Activated CD4-positive, alpha-beta T cell treated with anti-CD3 and anti-CD28 coated beads for 36 hours (primary cell): Measurements from ENCODE around the gene SPTLC2. TPM values are rescaled to one million over a fixed set of nuclear protein-coding genes. Genes with fewer than 3 reads are reported as not detected.
A peak's percentile ranks its signal among the peaks of the same experiment; 100 is the strongest.
"Not testable (repeated sequence)": the region's sequence is repeated elsewhere in the genome, so short reads cannot be mapped to it uniquely, and the experiment has no call there.

Source experiments
- ATAC-seq: fragments of 200-7000 bp; cut with Tn5 transposase; one replicate; pipeline ENCODE4 v1.10.0; 2021; ENCODE audit warnings: mild to moderate bottlenecking, moderate library complexity
- CTCF ChIA-PET: fragments of 350-600 bp; sonication (Branson Sonifier 250); formaldehyde crosslinking; loops from one replicate; lab custom pipeline; 2021; ENCODE audit warnings: antibody characterized with exemption; lab: Charles Lee
- POLR2A ChIA-PET: fragments of 350-600 bp; sonication (Branson Sonifier 250); formaldehyde crosslinking; loops from one replicate; lab custom pipeline; 2021; ENCODE audit warnings: antibody characterized with exemption, inconsistent platforms; lab: Charles Lee
- DNase-seq: peaks from one replicate; pipeline ENCODE4 v3.0.0-alpha.2; 2020
- H3K27ac Mint-ChIP-seq: one replicate; pipeline ENCODE4 v1.8.0; 2021; ENCODE audit warnings: mixed read lengths
- H3K27me3 Mint-ChIP-seq: one replicate; pipeline ENCODE4 v1.8.0; 2021; ENCODE audit warnings: mixed read lengths
- H3K36me3 Mint-ChIP-seq: one replicate; pipeline ENCODE4 v1.8.0; 2021; ENCODE audit warnings: low read depth, mixed read lengths
- H3K4me1 Mint-ChIP-seq: one replicate; pipeline ENCODE4 v1.8.0; 2021; ENCODE audit warnings: mixed read lengths
- H3K4me3 Mint-ChIP-seq: one replicate; pipeline ENCODE4 v1.8.0; 2021; ENCODE audit warnings: mild to moderate bottlenecking, moderate library complexity, mixed read lengths
- H3K9me3 Mint-ChIP-seq: one replicate; pipeline ENCODE4 v1.8.0; 2021; ENCODE audit warnings: low read depth, mixed read lengths
- intact Hi-C, 2 experiments: fragments of 100-400 bp; cut with DNase I in 1 of 2; cut with micrococcal nuclease in 1 of 2; formaldehyde crosslinking; loops; one replicate each; pipeline versions ENCODE4 v1.14.2 to v1.15.1; 2022 to 2024; cut with DNase I, micrococcal nuclease
- total RNA-seq, 2 experiments: library from RNA; stranded (reverse); gene quantifications; one replicate each; pipeline ENCODE4 v1.2.3, GENCODE V29; 2021

Gene SPTLC2
- total RNA-seq, 2 experiments from 2014 or later = 16.8 to 24.6 TPM

DNA sequence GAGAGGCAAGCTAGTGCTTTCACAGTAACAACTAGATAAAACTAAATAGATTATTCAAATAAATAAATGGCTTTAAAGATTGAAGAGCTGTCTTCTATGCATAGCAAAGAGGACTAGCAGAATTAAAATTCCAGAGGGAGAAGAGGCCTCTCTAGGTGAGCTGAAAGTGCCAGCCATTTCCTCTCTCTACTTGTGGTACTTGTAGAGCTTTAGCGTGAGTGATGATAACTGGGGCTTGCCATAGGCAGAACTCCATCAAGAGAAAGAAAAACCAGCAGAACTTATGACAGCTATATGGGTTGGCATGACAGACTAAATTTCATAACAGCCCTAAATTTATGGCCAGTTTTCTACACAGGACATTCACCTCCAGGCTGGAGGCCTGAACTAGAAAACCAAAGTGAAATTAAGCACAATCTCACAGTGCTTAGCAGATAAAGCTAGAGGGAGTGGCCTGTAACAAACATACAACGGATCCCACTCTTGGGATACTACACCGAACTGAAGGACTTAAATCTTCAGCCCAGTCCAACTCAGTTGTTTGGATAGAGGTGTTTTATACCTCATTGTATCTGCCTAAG lies 11.0 kb downstream of the SPTLC2 start:
- Mint-ChIP-seq H3K9me3 (no peaks in the 10 kb centered on the region), H3K27me3 (no peaks in the 10 kb centered on the region), H3K36me3 (no peaks in the 10 kb centered on the region), H3K4me1 (peaks cover 53% of the 10 kb centered on the region), H3K4me3 (no peak overlapping the region), H3K27ac (no peak overlapping the region)
- DNase-seq = no peak
- POLR2A ChIA-PET = no interaction called here
- CTCF ChIA-PET = interaction anchor here (0.6 to 0.7 kb wide), 3 partner anchors 8 to 45 kb away, joined by 3 read pairs; no protein-coding TSS in a partner anchor
- peak; percentile 26 for ATAC-seq
- intact Hi-C loops = no loop called here

- DNase-seq (peak; percentile 26), ATAC-seq (peak; percentile 11)
- H3K4me3 Mint-ChIP-seq = no peak overlapping the region
- no peaks in the 10 kb centered on the region for H3K36me3 Mint-ChIP-seq
- POLR2A ChIA-PET = no interaction called here
- CTCF ChIA-PET = interaction anchor here (0.7 to 1.2 kb wide), 2 partner anchors 9 to 19 kb away, joined by 3 to 5 read pairs; no protein-coding TSS in a partner anchor
- intact Hi-C loops = no loop called here
- H3K9me3 Mint-ChIP-seq = no peaks in the 10 kb centered on the region
- no peaks in the 10 kb centered on the region for H3K27me3 Mint-ChIP-seq
- peaks cover 62% of the 10 kb centered on the region for H3K4me1 Mint-ChIP-seq
- H3K27ac Mint-ChIP-seq = no peak overlapping the region
Measured at GRCh38 chr14:77603654-77604255, 12.7 kb downstream of the SPTLC2 start.

DNA sequence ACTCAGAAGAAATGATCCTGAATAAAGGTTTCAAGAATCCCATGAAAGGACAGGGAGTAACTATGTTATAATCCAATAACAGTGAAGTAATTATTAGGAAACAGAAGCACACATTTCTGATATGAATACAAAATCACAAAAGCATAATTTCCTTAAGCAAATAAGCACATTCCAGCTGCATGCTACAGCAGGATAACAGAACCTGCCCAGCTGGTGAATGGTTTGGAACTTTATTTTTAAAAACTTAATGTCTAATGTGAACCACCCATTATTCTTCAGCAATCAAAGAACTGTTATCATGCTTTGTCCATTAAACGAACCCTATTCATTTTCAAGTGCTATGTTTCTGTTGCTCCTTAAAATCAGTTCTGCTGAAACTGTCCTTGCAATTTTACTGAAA lies 13.4 kb downstream of the SPTLC2 start:
- H3K4me3 Mint-ChIP-seq = no peak overlapping the region
- H3K36me3 Mint-ChIP-seq = no peaks in the 10 kb centered on the region
- CTCF ChIA-PET = interaction anchor here (1.2 to 1.4 kb wide), 2 partner anchors 8 to 19 kb away, joined by 3 read pairs; no protein-coding TSS in a partner anchor
- intact Hi-C loops = no loop called here
- no peak for DNase-seq
- no peaks in the 10 kb centered on the region for H3K9me3 Mint-ChIP-seq
- H3K27me3 Mint-ChIP-seq = no peaks in the 10 kb centered on the region
- peaks cover 63% of the 10 kb centered on the region for H3K4me1 Mint-ChIP-seq
- ATAC-seq = no peak
- no peak overlapping the region for H3K27ac Mint-ChIP-seq
- POLR2A ChIA-PET = no interaction called here

- no peak for ATAC-seq
- Mint-ChIP-seq H3K9me3 (no peaks in the 10 kb centered on the region), H3K27me3 (no peaks in the 10 kb centered on the region), H3K36me3 (no peaks in the 10 kb centered on the region), H3K27ac (no peak overlapping the region), H3K4me3 (no peak overlapping the region), H3K4me1 (peaks cover 54% of the 10 kb centered on the region)
- POLR2A ChIA-PET = interaction anchor here (0.6 kb wide), 1 partner anchor 96 kb away, joined by 6 read pairs; no protein-coding TSS in a partner anchor
- CTCF ChIA-PET = interaction anchor here (1.4 kb wide), 1 partner anchor 9 kb away, joined by 3 read pairs; no protein-coding TSS in a partner anchor
- intact Hi-C loops = no loop called here
- no peak for DNase-seq
Measured at GRCh38 chr14:77601846-77602619, 14.4 kb downstream of the SPTLC2 start.

GRCh38 chr14:77599889-77600288 lies 16.5 kb downstream of the SPTLC2 start:
- peaks cover 38% of the 10 kb centered on the region for H3K4me1 Mint-ChIP-seq
- H3K4me3 Mint-ChIP-seq = no peak overlapping the region
- no peaks in the 10 kb centered on the region for H3K27me3 Mint-ChIP-seq

GRCh38 chr14:77598366-77599070 lies 17.9 kb downstream of the SPTLC2 start:
- no peaks in the 10 kb centered on the region for H3K27me3 Mint-ChIP-seq
- ChIA-PET POLR2A (no interaction called here), CTCF (interaction anchor here (1.0 to 1.6 kb wide), 5 partner anchors 10 to 53 kb away, joined by 3 to 8 read pairs (median 3); no protein-coding TSS in a partner anchor)
- peak overlapping the region; percentile 89 for H3K27ac Mint-ChIP-seq
- intact Hi-C loops = loop anchor here in 1 of 2 experiments (2.0 kb wide), 1 partner anchor 18 kb away; the partner anchor contains the start of gene SPTLC2
- H3K9me3 Mint-ChIP-seq = no peaks in the 10 kb centered on the region
- peaks cover 14% of the 10 kb centered on the region for H3K36me3 Mint-ChIP-seq
- peak overlapping the region; percentile 51 for H3K4me3 Mint-ChIP-seq
- ATAC-seq = peak; percentile 80
- peaks cover 45% of the 10 kb centered on the region for H3K4me1 Mint-ChIP-seq
- peak; percentile 40 for DNase-seq

More at GRCh38 chr14:77599889-77600288, 16.5 kb downstream of the SPTLC2 start:
- DNase-seq (no peak), ATAC-seq (no peak)
- Mint-ChIP-seq H3K27ac (no peak overlapping the region), H3K9me3 (no peaks in the 10 kb centered on the region), H3K36me3 (peaks cover 8% of the 10 kb centered on the region)
- intact Hi-C loops = loop anchor here in 1 of 2 experiments (2.0 kb wide), 1 partner anchor 17 kb away; the partner anchor contains the start of gene SPTLC2
- ChIA-PET CTCF (interaction anchor here (1.3 kb wide), 1 partner anchor 8 kb away, joined by 3 read pairs; no protein-coding TSS in a partner anchor), POLR2A (no interaction called here)

GRCh38 chr14:77593501-77593961 lies 22.9 kb downstream of the SPTLC2 start:
- H3K4me3 Mint-ChIP-seq = no peak overlapping the region
- no peaks in the 10 kb centered on the region for H3K27me3 Mint-ChIP-seq
- H3K27ac Mint-ChIP-seq = peak overlapping the region; percentile 88
- CTCF ChIA-PET = interaction anchor here (0.7 kb wide), 1 partner anchor 13 kb away, joined by 5 read pairs; no protein-coding TSS in a partner anchor
- H3K9me3 Mint-ChIP-seq = no peaks in the 10 kb centered on the region
- ATAC-seq = peak; percentile 54
- H3K36me3 Mint-ChIP-seq = peaks cover 25% of the 10 kb centered on the region
- intact Hi-C loops = no loop called here
- no peak for DNase-seq
- peaks cover 49% of the 10 kb centered on the region for H3K4me1 Mint-ChIP-seq
- POLR2A ChIA-PET = no interaction called here

GRCh38 chr14:77590845-77591485 lies 25.5 kb downstream of the SPTLC2 start:
- Mint-ChIP-seq H3K9me3 (no peaks in the 10 kb centered on the region), H3K36me3 (peaks cover 28% of the 10 kb centered on the region), H3K27ac (no peak overlapping the region), H3K4me3 (no peak overlapping the region), H3K27me3 (no peaks in the 10 kb centered on the region), H3K4me1 (peaks cover 54% of the 10 kb centered on the region)
- intact Hi-C loops = no loop called here
- ATAC-seq (peak; percentile 40), DNase-seq (no peak)
- ChIA-PET POLR2A (no interaction called here), CTCF (no interaction called here)

GRCh38 chr14:77589099-77589498 lies 27.3 kb downstream of the SPTLC2 start:
- POLR2A ChIA-PET = no interaction called here
- Mint-ChIP-seq H3K4me3 (no peak overlapping the region), H3K27me3 (no peaks in the 10 kb centered on the region), H3K27ac (peak overlapping the region; percentile 51), H3K36me3 (peaks cover 17% of the 10 kb centered on the region), H3K9me3 (no peaks in the 10 kb centered on the region), H3K4me1 (peaks cover 46% of the 10 kb centered on the region)
- CTCF ChIA-PET = interaction anchor here (1.0 kb wide), 1 partner anchor 11 kb away, joined by 3 read pairs; no protein-coding TSS in a partner anchor
- intact Hi-C loops = no loop called here
- ATAC-seq (peak; percentile 33), DNase-seq (no peak)

DNA sequence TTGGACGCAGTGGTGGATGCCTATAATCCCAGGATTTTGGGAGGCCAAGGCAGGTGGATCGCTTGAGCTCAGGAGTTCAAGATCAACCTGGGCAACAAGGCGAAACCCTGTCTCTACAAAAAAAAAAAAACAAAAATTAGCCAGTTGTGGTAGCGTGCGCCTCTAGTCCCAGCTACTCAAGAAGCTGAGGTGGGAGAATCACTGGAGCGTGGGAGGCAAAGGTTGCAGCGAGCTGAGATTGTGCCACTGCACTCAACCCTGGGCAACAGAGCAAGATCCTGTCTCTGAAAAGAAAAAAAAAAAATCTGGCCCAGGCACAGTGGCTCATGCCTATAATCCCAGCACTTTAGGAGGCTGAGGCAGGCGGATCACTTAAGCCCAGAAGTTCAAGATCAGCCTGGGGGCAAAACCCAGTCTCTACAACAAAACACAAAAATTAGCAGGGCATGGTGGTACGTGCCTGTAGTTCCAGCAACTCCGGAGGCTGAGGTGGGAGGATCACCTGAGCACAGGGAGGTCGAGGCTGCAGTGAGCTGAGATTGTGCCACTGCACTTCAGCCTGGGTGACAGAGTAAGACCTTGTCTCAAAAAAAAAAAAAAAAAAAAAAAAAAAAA lies 27.9 kb downstream of the SPTLC2 start:
- H3K27ac Mint-ChIP-seq, intact Hi-C loops, DNase-seq, POLR2A ChIA-PET, H3K27me3 Mint-ChIP-seq, H3K4me3 Mint-ChIP-seq, ATAC-seq, CTCF ChIA-PET, H3K9me3 Mint-ChIP-seq: not testable (repeated sequence)
- Mint-ChIP-seq H3K36me3 (peaks cover 17% of the 10 kb centered on the region), H3K4me1 (peaks cover 41% of the 10 kb centered on the region)
